Coronary artery (tissue), 2 donors: ENCODE results near the gene BPIFA1.

Source experiments
- DNase-seq: peaks from one replicate; pipeline ENCODE4 v3.0.0-alpha.2; 2017; ENCODE audit warnings: low spot score
- H3K27ac ChIP-seq, 2 donors: fragments of 200-600 bp; sonication (generic); one replicate each; pipeline ENCODE4 v1.5.1; 2016 to 2019
- H3K4me3 ChIP-seq: fragments of 200-600 bp; sonication (generic); 2 replicates; pipeline ENCODE4 v1.5.1; 2016; ENCODE audit warnings: mild to moderate bottlenecking, moderate library complexity
- CTCF ChIP-seq: fragments of 200-600 bp; sonication (generic); IDR thresholded peaks from one replicate; pipeline ENCODE4 v1.5.1; 2019; ENCODE audit warnings: antibody characterized with exemption

BPIFA1 gene

GRCh38 chr20:33202451-33202850, 33.3 kb upstream of the BPIFA1 start:
- TF ChIP-seq CTCF = no peak
- no peak overlapping the region for H3K27ac ChIP-seq
- DNase-seq = no peak
- no peak overlapping the region for H3K4me3 ChIP-seq

GRCh38 chr20:33203444-33203843, 32.4 kb upstream of the BPIFA1 start:
- no peak for TF ChIP-seq CTCF
- no peak for DNase-seq
- Histone ChIP-seq H3K4me3 (no peak overlapping the region), H3K27ac (no peak overlapping the region)

- H3K27ac ChIP-seq = no peak overlapping the region
- no peak for TF ChIP-seq CTCF
- H3K4me3 ChIP-seq = no peak overlapping the region
- no peak for DNase-seq
These were observed 26.0 kb upstream of the BPIFA1 start for GRCh38 chr20:33209789-33210188.

GRCh38 chr20:33210371-33210770, 25.4 kb upstream of the BPIFA1 start:
- H3K4me3 ChIP-seq = no peak overlapping the region
- TF ChIP-seq CTCF = no peak
- DNase-seq = no peak
- H3K27ac ChIP-seq = no peak overlapping the region

- no peak for DNase-seq
These were observed 23.9 kb upstream of the BPIFA1 start for GRCh38 chr20:33211817-33212424.

DNA sequence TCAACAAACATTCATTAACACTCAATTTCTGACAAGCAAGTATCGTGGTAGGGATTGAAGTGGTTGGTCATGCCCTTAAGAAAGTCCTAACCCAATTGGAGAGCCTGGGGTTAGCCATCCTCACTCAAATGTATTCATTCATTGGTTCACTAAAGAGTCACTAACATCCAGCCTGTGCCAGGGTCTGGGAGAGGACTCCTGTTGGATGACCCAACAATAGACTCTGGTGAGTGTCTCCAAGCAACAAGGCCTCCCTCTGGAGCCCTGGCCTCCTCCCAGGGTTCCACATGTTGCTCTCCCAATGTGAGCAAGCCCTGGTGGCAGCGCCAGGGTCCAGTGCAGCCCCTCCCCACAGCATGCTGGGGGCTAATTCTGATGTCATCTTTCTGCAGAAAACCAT, 18.7 kb upstream of the BPIFA1 start, which contains the start of gene BPIFA3:
Gene BPIFA3, plus strand, starts transcription at position 301 of the 400 bp plus-strand sequence. CDS start 185 bp downstream, outside the sequence.
- Histone ChIP-seq H3K4me3 (no peak within 1 kb of the TSS), H3K27ac (no peak within 1 kb of the TSS)
- DNase-seq = no peak
- no peak for TF ChIP-seq CTCF

More at GRCh38 chr20:33211817-33212424, 23.9 kb upstream of the BPIFA1 start:
- Histone ChIP-seq H3K4me3 (no peak overlapping the region), H3K27ac (no peak overlapping the region)
- TF ChIP-seq CTCF = no peak

- Histone ChIP-seq H3K27ac (no peak overlapping the region), H3K4me3 (no peak overlapping the region)
- no peak for TF ChIP-seq CTCF
- no peak for DNase-seq
These were observed 11.4 kb upstream of the BPIFA1 start for GRCh38 chr20:33224399-33224798.
